Smooth muscle cell (in vitro differentiated cells): ENCODE measurements around the gene THAP4. TPM values are rescaled to one million over a fixed set of nuclear protein-coding genes. Genes with fewer than 3 reads are reported as not detected.

ENCODE experiments used
- DNase-seq: peaks from one replicate; lab custom pipeline; 2025; ENCODE audit not compliant: unreplicated experiment; lab: John Stamatoyannopoulos, UW
- H2AFZ ChIP-seq: fragments of 200-600 bp; sonication (generic); 2 replicates; pipeline ENCODE4 v1.6.0; 2016; ENCODE audit warnings: antibody characterized with exemption, low read depth, mild to moderate bottlenecking
- H3F3A ChIP-seq: fragments of 200-600 bp; sonication (generic); 2 replicates; pipeline ENCODE4 v1.6.0; 2017; ENCODE audit warnings: antibody characterized with exemption, low read depth
- H3K27ac ChIP-seq: fragments of 200-600 bp; sonication (generic); 2 replicates; pipeline ENCODE4 v1.5.1; 2016; ENCODE audit warnings: low read depth, mild to moderate bottlenecking
- H3K27me3 ChIP-seq: fragments of 200-600 bp; sonication (generic); 2 replicates; pipeline ENCODE4 v1.6.1; 2016; ENCODE audit warnings: low read depth, mild to moderate bottlenecking
- H3K36me3 ChIP-seq: fragments of 200-600 bp; sonication (generic); 2 replicates; pipeline ENCODE4 v1.5.1; 2016; ENCODE audit warnings: low read depth
- H3K4me1 ChIP-seq: fragments of 200-600 bp; sonication (generic); 2 replicates; pipeline ENCODE4 v1.5.1; 2016; ENCODE audit warnings: low read depth
- H3K4me2 ChIP-seq: fragments of 200-600 bp; sonication (generic); 2 replicates; pipeline ENCODE4 v1.6.0; 2016; ENCODE audit warnings: mild to moderate bottlenecking
- H3K4me3 ChIP-seq: fragments of 200-600 bp; sonication (generic); 2 replicates; pipeline ENCODE4 v1.5.1; 2016; ENCODE audit warnings: mild to moderate bottlenecking
- H3K79me2 ChIP-seq: fragments of 200-600 bp; sonication (generic); 2 replicates; pipeline ENCODE4 v1.6.0; 2016; ENCODE audit warnings: low read depth, mild to moderate bottlenecking
- H3K9ac ChIP-seq: fragments of 200-600 bp; sonication (generic); 2 replicates; pipeline ENCODE4 v1.6.0; 2016; ENCODE audit warnings: low read depth
- H3K9me3 ChIP-seq: fragments of 200-600 bp; sonication (generic); replicated peaks from 2 replicates; pipeline ENCODE4 v1.5.1; 2016; ENCODE audit warnings: low read depth
- H4K20me1 ChIP-seq: fragments of 200-600 bp; sonication (generic); 2 replicates; pipeline ENCODE4 v1.6.0; 2016; ENCODE audit warnings: low read depth
- WGBS: methylation state at CpG from one replicate; pipeline ENCODE4 v1.1.7; 2016; ENCODE audit warnings: low lambda C conversion rate; 5-methylcytosine and 5-hydroxymethylcytosine counted together
- polyA plus RNA-seq: library from polyadenylated mRNA; unstranded; fragments of >200 nt; fragmentation: Nextera tagmentation; extraction: Ambion mirVana; gene quantifications from 2 replicates; pipeline ENCODE4 v1.2.1, GENCODE V29; 2016
- total RNA-seq: library from RNA; depleted of rRNA; stranded (reverse); fragments of >200 nt; gene quantifications from 2 replicates; pipeline ENCODE4 v1.2.3, GENCODE V29; 2014
- TF ChIP-seq, protein P1 (sequence below): fragments of 200-600 bp; sonication (generic); IDR thresholded peaks from 2 replicates; pipeline ENCODE4 v1.5.1; 2017; ENCODE audit warnings: borderline replicate concordance, mild to moderate bottlenecking, antibody characterized with exemption; ENCODE audit not compliant: insufficient read depth, poor library complexity, severe bottlenecking

THAP4 gene
- total and polyA plus RNA-seq, 2 experiments from 2014 or later: 23.1 to 38.8 TPM

GRCh38 chr2:241551998-241552737, 84.8 kb downstream of the THAP4 start:
- H3K9me3 ChIP-seq: no peaks in the 10 kb centered on the region
- no peak overlapping the region for H3K4me2 ChIP-seq
- H3K79me2 ChIP-seq: no peaks in the 10 kb centered on the region
- H3K27ac ChIP-seq: no peak overlapping the region
- H3K4me3 ChIP-seq: no peak overlapping the region
- WGBS: 66% methylated on average over 33 of the region's 33 CpGs
- TF ChIP-seq, protein P1, sequence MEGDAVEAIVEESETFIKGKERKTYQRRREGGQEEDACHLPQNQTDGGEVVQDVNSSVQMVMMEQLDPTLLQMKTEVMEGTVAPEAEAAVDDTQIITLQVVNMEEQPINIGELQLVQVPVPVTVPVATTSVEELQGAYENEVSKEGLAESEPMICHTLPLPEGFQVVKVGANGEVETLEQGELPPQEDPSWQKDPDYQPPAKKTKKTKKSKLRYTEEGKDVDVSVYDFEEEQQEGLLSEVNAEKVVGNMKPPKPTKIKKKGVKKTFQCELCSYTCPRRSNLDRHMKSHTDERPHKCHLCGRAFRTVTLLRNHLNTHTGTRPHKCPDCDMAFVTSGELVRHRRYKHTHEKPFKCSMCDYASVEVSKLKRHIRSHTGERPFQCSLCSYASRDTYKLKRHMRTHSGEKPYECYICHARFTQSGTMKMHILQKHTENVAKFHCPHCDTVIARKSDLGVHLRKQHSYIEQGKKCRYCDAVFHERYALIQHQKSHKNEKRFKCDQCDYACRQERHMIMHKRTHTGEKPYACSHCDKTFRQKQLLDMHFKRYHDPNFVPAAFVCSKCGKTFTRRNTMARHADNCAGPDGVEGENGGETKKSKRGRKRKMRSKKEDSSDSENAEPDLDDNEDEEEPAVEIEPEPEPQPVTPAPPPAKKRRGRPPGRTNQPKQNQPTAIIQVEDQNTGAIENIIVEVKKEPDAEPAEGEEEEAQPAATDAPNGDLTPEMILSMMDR: no peak
- no peak overlapping the region for H2AFZ ChIP-seq
- no peak for DNase-seq
- H3K4me1 ChIP-seq: no peaks in the 10 kb centered on the region
- no peak overlapping the region for H3K9ac ChIP-seq
- no peaks in the 10 kb centered on the region for H3K27me3 ChIP-seq
- no peaks in the 10 kb centered on the region for H4K20me1 ChIP-seq
- H3K36me3 ChIP-seq: no peaks in the 10 kb centered on the region
- peaks cover 4% of the 10 kb centered on the region for H3F3A ChIP-seq

DNA sequence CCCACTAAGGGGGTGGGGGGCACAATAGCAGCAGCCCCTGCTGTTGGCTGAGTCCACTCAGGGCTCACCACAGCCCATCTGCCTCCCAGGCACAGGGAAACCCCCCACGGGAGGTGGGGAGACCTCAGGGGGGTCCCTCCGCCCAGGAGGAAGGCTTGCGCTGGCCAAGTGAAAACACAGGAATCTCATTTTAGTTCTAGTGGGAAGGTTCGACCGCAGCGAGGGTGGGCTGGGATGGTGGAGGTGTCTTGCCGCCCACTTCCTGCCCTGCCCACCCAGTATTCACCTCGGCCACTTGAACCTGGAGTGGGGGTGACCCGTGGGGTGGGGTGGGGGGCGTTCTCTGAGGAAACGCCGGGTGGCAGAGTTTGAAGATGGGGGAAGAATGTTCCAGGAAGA, 85.4 kb downstream of the THAP4 start:
- H3K27me3 ChIP-seq: no peaks in the 10 kb centered on the region
- H3K36me3 ChIP-seq: no peaks in the 10 kb centered on the region
- TF ChIP-seq, protein P1: no peak
- peaks cover 4% of the 10 kb centered on the region for H3F3A ChIP-seq
- H4K20me1 ChIP-seq: no peaks in the 10 kb centered on the region
- 73% methylated on average over 12 of the region's 12 CpGs for WGBS
- H3K79me2 ChIP-seq: no peaks in the 10 kb centered on the region
- H3K4me2 ChIP-seq: no peak overlapping the region
- no peak overlapping the region for H3K4me3 ChIP-seq
- H3K9me3 ChIP-seq: no peaks in the 10 kb centered on the region
- no peak overlapping the region for H2AFZ ChIP-seq
- no peak for DNase-seq
- no peak overlapping the region for H3K9ac ChIP-seq
- H3K27ac ChIP-seq: no peak overlapping the region
- peaks cover 3% of the 10 kb centered on the region for H3K4me1 ChIP-seq

- no peak overlapping the region for H3K9ac ChIP-seq
- TF ChIP-seq, protein P1: no peak
- H3F3A ChIP-seq: peaks cover 4% of the 10 kb centered on the region
- H3K4me2 ChIP-seq: no peak overlapping the region
- no peaks in the 10 kb centered on the region for H3K27me3 ChIP-seq
- H3K36me3 ChIP-seq: no peaks in the 10 kb centered on the region
- no peaks in the 10 kb centered on the region for H3K9me3 ChIP-seq
- H3K27ac ChIP-seq: no peak overlapping the region
- whole genome bisulfite sequencing: 94% methylated on average over 21 of the region's 21 CpGs
- peaks cover 7% of the 10 kb centered on the region for H3K4me1 ChIP-seq
- H3K79me2 ChIP-seq: no peaks in the 10 kb centered on the region
- no peaks in the 10 kb centered on the region for H4K20me1 ChIP-seq
- no peak overlapping the region for H2AFZ ChIP-seq
- H3K4me3 ChIP-seq: no peak overlapping the region
- no peak for DNase-seq
Measured at GRCh38 chr2:241550616-241551580, 86.1 kb downstream of the THAP4 start.
